GM18517 (cell line): ENCODE results near the gene HECA.

Experiments used
- ATAC-seq: cut with Tn5 transposase; IDR thresholded peaks from one replicate; pipeline ENCODE4 v1.9.1; 2021; ENCODE audit warnings: mild to moderate bottlenecking, moderate library complexity; ENCODE audit not compliant: unreplicated experiment

HECA gene

DNA sequence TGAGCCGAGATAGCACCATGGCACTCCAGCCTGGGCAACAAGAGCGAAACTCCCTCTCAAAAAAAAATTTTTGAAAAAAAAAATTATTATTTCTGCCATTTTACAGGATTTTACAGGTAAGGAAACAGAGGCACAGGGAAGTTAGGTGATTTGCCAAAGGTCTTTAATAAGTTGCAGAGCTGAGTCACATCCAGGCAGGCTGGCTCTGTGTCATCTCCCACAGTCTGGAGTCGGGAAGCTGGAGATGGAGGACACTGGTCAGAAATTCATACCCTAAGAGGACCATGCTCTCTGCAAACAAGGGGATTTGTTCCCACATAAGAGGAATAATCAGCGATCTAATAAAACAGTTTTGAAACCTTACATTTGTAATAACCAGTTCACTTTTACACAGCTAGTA, 24.1 kb downstream of the HECA start:
- ATAC-seq = no peak

DNA sequence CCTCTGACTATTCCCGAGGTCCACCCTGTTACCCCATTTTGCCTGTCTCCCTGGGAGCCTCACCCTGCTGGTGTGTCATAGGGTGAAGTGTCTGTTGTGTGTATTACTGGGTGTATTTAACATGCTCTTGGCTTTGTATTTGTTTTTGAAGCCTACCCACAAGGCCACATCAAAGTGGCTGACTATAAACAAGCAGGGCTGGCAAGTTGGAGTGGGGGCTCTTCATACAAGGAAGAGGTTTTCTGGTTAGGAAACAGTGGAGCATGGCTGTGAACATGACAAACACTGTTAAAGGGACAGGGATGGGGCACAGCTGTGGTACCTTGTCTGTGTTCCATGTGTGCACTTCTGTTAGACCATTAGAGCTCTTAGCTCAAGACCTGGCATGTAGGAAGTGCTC, 26.3 kb downstream of the HECA start:
- ATAC-seq = no peak

- peak; percentile 99 for ATAC-seq
Measured at GRCh38 chr6:139161817-139162284, 27.0 kb downstream of the HECA start.

GRCh38 chr6:139164001-139164400, 29.1 kb downstream of the HECA start:
- no peak for ATAC-seq

DNA sequence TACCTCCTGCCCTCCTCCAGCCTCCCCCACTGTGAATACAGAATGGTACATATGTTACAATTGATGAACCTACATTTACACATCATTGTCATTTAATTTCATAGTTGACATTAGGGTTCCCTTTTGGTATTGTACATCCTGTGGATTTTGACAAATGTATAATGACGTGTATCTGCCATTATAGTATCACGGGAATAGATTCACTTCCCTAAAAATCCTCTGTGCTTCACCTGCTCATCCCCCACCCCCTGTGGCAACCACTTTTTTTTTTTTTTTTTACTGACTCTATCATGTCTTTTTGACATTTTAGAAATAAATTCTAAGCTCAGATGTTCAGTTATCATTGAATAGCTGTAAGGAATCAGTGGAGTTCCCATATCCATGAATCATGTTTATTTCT, 30.4 kb downstream of the HECA start:
- no peak for ATAC-seq

- ATAC-seq = no peak
Measured at GRCh38 chr6:139166238-139166955, 31.5 kb downstream of the HECA start.

DNA sequence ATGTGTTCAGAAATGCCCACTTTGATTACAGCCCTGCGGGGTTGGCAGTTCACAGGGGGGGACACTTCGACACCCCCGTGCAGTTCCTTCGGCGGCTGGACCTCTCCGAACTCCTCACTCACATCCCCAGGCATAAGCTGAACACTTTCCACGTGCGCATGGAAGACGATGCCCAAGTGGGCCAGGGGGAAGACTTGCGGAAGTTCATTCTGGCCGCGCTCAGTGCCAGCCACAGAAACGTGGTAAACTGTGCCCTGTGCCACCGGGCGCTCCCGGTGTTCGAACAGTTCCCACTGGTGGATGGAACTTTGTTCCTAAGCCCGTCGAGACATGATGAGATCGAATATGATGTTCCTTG, 32.1 kb downstream of the HECA start:
- no peak for ATAC-seq

GRCh38 chr6:139172151-139172550, 37.3 kb downstream of the HECA start:
- no peak for ATAC-seq

GRCh38 chr6:139172567-139172966, 37.7 kb downstream of the HECA start:
- ATAC-seq = no peak

GRCh38 chr6:139173172-139173571, 38.3 kb downstream of the HECA start:
- ATAC-seq = no peak

GRCh38 chr6:139173822-139174221, 38.9 kb downstream of the HECA start:
- ATAC-seq = no peak

GRCh38 chr6:139174961-139175360, 40.1 kb downstream of the HECA start:
- no peak for ATAC-seq

DNA sequence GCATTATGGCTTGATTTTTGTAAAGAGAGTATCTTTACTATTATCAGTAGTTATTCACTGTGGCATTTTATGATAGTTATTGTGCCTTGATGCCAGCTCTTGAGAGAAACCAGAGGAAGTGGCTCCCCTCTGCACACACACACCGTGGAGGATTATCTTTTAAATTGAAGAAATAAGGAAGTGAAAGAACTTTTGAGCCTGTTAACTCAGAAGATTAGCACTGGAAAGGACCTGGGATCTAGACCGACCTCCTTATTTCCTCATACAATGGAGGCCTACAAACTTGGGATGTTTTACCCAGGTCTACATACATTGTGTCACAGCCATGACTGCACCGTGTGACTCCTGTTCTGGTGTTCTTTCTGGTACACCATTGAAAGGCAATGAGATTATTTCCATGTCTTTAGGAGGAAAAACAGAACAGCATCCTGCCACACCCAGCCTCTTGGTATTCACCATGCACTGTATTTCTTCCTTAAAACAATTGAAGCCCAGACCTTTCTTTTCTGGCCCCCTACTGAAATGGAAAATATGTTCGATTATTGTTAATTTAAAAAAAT, 40.6 kb downstream of the HECA start:
- no peak for ATAC-seq

DNA sequence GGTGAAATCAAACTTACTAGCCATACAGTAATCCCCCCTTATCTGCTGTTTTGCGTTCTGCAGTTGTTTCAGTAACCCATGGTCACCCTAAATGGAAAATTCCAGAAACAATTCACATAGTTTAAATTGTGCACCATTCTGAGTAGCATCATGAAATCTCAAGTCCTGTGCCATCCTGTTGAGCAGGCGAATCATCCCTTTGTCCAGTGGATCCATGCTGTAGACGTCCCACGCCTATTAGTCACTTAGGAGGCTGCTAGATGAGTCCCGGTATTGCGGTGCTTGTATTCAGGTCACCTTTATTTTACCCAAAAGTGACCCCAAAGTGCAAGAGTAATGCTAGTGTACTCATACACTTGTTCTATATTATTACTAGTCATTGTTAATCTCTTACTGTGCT, 46.4 kb downstream of the HECA start:
- ATAC-seq = no peak

- no peak for ATAC-seq
Measured at GRCh38 chr6:139184047-139184446, 49.2 kb downstream of the HECA start.

DNA sequence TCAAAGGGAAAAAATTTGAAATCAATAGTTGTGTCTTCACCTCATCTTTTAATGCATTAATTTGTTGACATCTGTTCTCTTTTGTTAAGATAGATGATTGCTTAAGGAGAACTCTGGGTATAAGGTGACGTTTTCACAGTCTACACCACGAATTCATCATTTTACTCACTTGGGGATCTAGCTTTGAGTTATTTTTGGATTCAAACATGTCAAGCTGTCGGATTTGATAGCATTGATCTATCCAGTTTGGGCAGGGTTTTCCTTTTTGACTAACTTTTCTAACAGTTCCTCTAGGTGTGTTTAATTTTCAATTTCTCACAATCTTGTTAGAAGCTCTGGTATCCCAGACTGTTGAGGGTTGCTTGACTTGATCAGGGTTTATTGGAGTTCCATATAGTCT, 49.6 kb downstream of the HECA start:
- no peak for ATAC-seq

GRCh38 chr6:139186242-139186641, 51.4 kb downstream of the HECA start:
- ATAC-seq = no peak

- ATAC-seq = no peak
Measured at GRCh38 chr6:139186692-139187091, 51.8 kb downstream of the HECA start.

- ATAC-seq = no peak
Measured at GRCh38 chr6:139187489-139187888, 52.6 kb downstream of the HECA start.

- no peak for ATAC-seq
Measured at GRCh38 chr6:139189665-139190064, 54.8 kb downstream of the HECA start.

DNA sequence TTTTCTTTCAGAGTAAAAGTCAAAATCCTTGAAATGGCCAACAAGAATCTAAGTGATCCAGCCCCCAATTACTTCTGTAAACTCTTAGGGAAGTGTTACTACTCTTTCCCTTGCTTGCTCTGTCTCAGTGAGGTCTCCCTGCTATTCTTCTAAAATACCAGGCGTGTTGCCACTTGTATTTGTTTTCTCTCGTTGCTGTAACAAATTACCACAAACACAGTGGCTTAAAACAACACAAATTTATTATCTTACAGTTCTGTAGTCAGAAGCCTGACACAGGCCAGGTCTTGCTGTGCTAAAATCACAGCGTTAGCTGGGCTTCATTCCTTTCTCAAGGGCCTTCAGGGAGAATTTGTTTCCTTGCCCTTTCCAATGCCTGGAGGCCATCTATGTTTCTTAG, 59.9 kb downstream of the HECA start:
- ATAC-seq = no peak

DNA sequence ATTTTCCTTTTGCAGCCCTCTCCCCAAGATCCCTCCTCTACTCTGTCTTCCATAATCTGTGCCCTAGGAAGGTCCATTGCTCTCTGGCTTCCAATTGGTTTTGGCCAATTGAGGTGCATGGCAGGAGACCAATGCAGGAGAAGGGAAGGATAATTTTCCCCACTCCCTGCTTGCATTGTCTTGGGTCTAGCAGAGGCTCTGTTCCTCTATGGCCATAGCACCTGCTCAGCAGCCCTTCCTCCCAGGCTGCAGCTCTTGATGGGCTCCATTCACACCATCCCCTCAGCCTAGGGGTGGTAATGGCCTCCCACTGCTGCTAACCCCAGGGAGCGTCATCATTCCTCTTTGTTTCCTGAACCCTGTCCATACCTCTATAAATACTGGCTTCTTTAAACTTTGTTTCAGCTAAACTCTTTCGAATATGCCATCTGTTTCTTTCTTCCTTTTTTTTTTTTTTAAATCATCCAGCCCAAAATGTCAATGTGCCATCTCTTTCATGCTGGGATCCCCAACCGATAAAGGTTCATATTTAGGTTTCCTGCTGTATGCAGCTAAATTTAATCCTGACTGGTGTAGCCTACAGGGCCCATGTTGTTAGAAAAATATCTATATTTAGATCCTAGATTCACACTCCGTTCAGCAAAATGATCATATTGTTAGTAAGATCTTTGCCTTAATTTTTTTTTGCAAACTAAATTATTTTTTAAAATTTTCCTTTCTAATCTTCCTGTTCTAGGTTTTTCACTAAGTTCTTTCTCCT, 63.8 kb downstream of the HECA start:
- no peak for ATAC-seq
